K562 (cell line): ENCODE results near the gene LEO1. TPM values are rescaled to one million over a fixed set of nuclear protein-coding genes. Genes with fewer than 3 reads are reported as not detected.

Source experiments
- ATF7 ChIP-seq: fragments of 450-650 bp; IDR thresholded peaks from 2 replicates; pipeline ENCODE4 v1.7.1; 2014; ENCODE audit warnings: mild to moderate bottlenecking, moderate library complexity
- MYC ChIP-seq, 2 experiments: fragments of 250-450 bp in 1 of 2; sonication (Bioruptor Pico) in 1 of 2; IDR thresholded peaks; 2 replicates each; pipeline versions ENCODE4 v1.5.1 to v1.6.1; 2012 to 2021; ENCODE audit warnings: low read depth in 2 of 2, borderline replicate concordance in 1 of 2, improper control_type of control experiment in 1 of 2, low read length in 1 of 2, mild to moderate bottlenecking in 1 of 2, moderate library complexity in 1 of 2
- NCOA6 ChIP-seq: fragments of 450-650 bp; IDR thresholded peaks from 2 replicates; pipeline ENCODE4 v1.6.1; 2017; ENCODE audit warnings: mild to moderate bottlenecking
- polyA plus RNA-seq, 8 experiments: library from polyadenylated mRNA; depleted of rRNA in 4 of 8; stranded (reverse) in 5 of 8; unstranded in 3 of 8; fragments of >200 nt; fragmentation: Nextera tagmentation in 2 of 8; fragmentation: Illumina TruSeq in 1 of 8; extraction: Ambion mirVana in 2 of 8; extraction: Trizol in 1 of 8; gene quantifications; 2 replicates each; pipeline versions ENCODE4 v1.2.1 to v1.2.3, GENCODE V29; 2011 to 2014; ENCODE audit warnings: inconsistent platforms in 1 of 8, missing spikeins in 1 of 8
- total RNA-seq, 7 experiments: library from RNA; depleted of rRNA in 6 of 7; stranded (reverse); fragments of >200 nt in 6 of 7; fragmentation: Illumina TruSeq in 2 of 7; extraction: Trizol in 2 of 7; gene quantifications; 2 replicates each; pipeline versions ENCODE4 v1.2.1 to v1.2.3, GENCODE V29; 2011 to 2021; ENCODE audit warnings: low replicate concordance in 1 of 7
- TF ChIP-seq, protein P1 (sequence below), 2 experiments: fragments of 450-650 bp; IDR thresholded peaks; 2 replicates each; pipeline ENCODE4 v1.6.1; 2018; ENCODE audit warnings: mild to moderate bottlenecking in 2 of 2, low read depth in 1 of 2; ENCODE audit not compliant: partially characterized antibody in 2 of 2
- TF ChIP-seq, protein P2 (sequence below): fragments of 250-450 bp; sonication (Bioruptor Pico); IDR thresholded peaks from 2 replicates; pipeline ENCODE4 v1.4.0; 2020; ENCODE audit warnings: mild to moderate bottlenecking, moderate library complexity, borderline replicate concordance
- TF ChIP-seq, protein P3 (sequence below), 2 experiments: fragments of 450-650 bp in 1 of 2; sonication (generic) in 1 of 2; formaldehyde crosslinking in 1 of 2; IDR thresholded peaks; 2 replicates each; pipeline versions ENCODE4 v1.7.1 to v1.9.0; 2016 to 2022; ENCODE audit warnings: inconsistent platforms in 1 of 2, mild to moderate bottlenecking in 1 of 2, missing genetic modification reagents in 1 of 2

Gene LEO1
- total and polyA plus RNA-seq, 9 of the 15 experiments (the other 6 are each of a cell fraction or from before 2014, with no cell fraction given): 8.4 to 48.3 (median 37.9) TPM

DNA sequence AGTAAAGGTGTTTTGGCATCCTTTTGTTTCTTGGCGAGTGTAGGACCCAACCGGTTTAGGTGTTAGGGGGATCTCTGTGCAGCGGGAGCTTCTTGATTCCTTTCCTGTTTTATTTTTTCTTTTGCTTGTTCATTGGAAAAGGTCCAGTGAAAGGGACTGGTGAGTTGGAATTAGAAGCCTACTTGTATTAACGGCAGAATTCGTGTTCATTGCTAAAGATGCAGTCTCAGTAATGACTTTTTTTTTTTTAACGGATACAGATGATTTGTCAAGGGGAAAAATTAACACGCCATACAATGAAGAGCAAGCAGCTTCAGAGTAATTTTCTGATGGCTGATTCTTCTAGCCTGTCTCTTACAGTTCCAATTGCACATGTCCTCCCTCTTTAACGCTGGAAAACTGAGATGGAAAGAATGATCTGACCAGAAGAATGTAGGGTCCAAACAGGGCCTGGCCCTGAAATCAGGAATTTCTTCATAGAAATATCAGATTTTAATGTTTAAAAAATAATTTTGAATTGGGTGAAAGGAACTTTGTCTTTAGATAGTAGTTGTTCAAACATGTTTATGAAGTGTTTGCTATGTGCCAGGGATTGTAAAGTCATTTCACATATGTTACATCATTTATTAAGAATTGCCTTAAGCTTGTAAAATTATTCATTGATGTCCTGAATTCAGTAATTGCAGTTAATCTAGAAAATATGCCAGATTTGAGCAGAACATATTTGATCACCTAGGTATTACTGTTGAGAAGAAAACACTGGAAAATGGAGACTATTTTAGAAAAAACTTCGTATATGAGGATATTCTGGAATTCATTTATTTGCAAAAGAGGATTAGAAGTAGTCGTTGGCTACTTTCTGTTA is 48.9 kb upstream of the LEO1 start (continued):
- TF ChIP-seq, protein P1, sequence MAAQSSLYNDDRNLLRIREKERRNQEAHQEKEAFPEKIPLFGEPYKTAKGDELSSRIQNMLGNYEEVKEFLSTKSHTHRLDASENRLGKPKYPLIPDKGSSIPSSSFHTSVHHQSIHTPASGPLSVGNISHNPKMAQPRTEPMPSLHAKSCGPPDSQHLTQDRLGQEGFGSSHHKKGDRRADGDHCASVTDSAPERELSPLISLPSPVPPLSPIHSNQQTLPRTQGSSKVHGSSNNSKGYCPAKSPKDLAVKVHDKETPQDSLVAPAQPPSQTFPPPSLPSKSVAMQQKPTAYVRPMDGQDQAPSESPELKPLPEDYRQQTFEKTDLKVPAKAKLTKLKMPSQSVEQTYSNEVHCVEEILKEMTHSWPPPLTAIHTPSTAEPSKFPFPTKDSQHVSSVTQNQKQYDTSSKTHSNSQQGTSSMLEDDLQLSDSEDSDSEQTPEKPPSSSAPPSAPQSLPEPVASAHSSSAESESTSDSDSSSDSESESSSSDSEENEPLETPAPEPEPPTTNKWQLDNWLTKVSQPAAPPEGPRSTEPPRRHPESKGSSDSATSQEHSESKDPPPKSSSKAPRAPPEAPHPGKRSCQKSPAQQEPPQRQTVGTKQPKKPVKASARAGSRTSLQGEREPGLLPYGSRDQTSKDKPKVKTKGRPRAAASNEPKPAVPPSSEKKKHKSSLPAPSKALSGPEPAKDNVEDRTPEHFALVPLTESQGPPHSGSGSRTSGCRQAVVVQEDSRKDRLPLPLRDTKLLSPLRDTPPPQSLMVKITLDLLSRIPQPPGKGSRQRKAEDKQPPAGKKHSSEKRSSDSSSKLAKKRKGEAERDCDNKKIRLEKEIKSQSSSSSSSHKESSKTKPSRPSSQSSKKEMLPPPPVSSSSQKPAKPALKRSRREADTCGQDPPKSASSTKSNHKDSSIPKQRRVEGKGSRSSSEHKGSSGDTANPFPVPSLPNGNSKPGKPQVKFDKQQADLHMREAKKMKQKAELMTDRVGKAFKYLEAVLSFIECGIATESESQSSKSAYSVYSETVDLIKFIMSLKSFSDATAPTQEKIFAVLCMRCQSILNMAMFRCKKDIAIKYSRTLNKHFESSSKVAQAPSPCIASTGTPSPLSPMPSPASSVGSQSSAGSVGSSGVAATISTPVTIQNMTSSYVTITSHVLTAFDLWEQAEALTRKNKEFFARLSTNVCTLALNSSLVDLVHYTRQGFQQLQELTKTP (IDR thresholded peaks at IDR 0.05; ENCODE audit: low read depth in 1 of 2, partially characterized antibody in 2 of 2): no peak
- TF ChIP-seq ATF7: no peak
- TF ChIP-seq, protein P2, sequence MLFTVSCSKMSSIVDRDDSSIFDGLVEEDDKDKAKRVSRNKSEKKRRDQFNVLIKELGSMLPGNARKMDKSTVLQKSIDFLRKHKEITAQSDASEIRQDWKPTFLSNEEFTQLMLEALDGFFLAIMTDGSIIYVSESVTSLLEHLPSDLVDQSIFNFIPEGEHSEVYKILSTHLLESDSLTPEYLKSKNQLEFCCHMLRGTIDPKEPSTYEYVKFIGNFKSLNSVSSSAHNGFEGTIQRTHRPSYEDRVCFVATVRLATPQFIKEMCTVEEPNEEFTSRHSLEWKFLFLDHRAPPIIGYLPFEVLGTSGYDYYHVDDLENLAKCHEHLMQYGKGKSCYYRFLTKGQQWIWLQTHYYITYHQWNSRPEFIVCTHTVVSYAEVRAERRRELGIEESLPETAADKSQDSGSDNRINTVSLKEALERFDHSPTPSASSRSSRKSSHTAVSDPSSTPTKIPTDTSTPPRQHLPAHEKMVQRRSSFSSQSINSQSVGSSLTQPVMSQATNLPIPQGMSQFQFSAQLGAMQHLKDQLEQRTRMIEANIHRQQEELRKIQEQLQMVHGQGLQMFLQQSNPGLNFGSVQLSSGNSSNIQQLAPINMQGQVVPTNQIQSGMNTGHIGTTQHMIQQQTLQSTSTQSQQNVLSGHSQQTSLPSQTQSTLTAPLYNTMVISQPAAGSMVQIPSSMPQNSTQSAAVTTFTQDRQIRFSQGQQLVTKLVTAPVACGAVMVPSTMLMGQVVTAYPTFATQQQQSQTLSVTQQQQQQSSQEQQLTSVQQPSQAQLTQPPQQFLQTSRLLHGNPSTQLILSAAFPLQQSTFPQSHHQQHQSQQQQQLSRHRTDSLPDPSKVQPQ (CRISPR knock-in tag): no peak
- TF ChIP-seq MYC (IDR thresholded peaks at IDR 0.05; ENCODE audit: low read depth, low read length): no peak
- 0 out of 2 replicates have a peak, but pooled peaks have one; percentile 7 for TF ChIP-seq MYC (CRISPR knock-in tag; IDR thresholded peaks at IDR 0.05; ENCODE audit: borderline replicate concordance, low read depth)
- TF ChIP-seq NCOA6: no peak
- TF ChIP-seq, protein P3, sequence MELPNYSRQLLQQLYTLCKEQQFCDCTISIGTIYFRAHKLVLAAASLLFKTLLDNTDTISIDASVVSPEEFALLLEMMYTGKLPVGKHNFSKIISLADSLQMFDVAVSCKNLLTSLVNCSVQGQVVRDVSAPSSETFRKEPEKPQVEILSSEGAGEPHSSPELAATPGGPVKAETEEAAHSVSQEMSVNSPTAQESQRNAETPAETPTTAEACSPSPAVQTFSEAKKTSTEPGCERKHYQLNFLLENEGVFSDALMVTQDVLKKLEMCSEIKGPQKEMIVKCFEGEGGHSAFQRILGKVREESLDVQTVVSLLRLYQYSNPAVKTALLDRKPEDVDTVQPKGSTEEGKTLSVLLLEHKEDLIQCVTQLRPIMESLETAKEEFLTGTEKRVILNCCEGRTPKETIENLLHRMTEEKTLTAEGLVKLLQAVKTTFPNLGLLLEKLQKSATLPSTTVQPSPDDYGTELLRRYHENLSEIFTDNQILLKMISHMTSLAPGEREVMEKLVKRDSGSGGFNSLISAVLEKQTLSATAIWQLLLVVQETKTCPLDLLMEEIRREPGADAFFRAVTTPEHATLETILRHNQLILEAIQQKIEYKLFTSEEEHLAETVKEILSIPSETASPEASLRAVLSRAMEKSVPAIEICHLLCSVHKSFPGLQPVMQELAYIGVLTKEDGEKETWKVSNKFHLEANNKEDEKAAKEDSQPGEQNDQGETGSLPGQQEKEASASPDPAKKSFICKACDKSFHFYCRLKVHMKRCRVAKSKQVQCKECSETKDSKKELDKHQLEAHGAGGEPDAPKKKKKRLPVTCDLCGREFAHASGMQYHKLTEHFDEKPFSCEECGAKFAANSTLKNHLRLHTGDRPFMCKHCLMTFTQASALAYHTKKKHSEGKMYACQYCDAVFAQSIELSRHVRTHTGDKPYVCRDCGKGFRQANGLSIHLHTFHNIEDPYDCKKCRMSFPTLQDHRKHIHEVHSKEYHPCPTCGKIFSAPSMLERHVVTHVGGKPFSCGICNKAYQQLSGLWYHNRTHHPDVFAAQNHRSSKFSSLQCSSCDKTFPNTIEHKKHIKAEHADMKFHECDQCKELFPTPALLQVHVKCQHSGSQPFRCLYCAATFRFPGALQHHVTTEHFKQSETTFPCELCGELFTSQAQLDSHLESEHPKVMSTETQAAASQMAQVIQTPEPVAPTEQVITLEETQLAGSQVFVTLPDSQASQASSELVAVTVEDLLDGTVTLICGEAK (IDR thresholded peaks at IDR 0.05): 0 out of 2 replicates have a peak, but pooled peaks have one; percentile 32
- TF ChIP-seq, protein P3 (CRISPR knock-in tag; IDR thresholded peaks at IDR 0.05): no peak
